CD4-positive, alpha-beta memory T cell (primary cell): ENCODE results near the gene PATL1. TPM values are rescaled to one million over a fixed set of nuclear protein-coding genes. Genes with fewer than 3 reads are reported as not detected.

Source experiments
- CTCF ChIA-PET: fragments of 350-600 bp; sonication (Branson Sonifier 250); formaldehyde crosslinking; loops from one replicate; lab custom pipeline; 2021; ENCODE audit warnings: inconsistent platforms; ENCODE audit not compliant: partially characterized antibody; lab: Charles Lee
- POLR2A ChIA-PET: fragments of 350-600 bp; sonication (Branson Sonifier 250); formaldehyde crosslinking; loops from one replicate; lab custom pipeline; 2021; ENCODE audit not compliant: partially characterized antibody; lab: Charles Lee
- DNase-seq, 5 donors: peaks; one replicate each; pipeline versions ENCODE4 v3.0.0 to v3.0.0-alpha.2; 2020 to 2022; ENCODE audit warnings: mixed read lengths in 1 of 5
- H3K27ac ChIP-seq: one replicate; pipeline ENCODE4 v1.7.0; 2013; ENCODE audit warnings: low read depth, low read length
- H3K27me3 ChIP-seq: 2 replicates; pipeline ENCODE4 v1.7.0; 2013; ENCODE audit warnings: mild to moderate bottlenecking, low read length, moderate library complexity; ENCODE audit not compliant: insufficient read depth
- H3K36me3 ChIP-seq: 2 replicates; pipeline ENCODE4 v1.7.0; 2013; ENCODE audit warnings: mild to moderate bottlenecking, low read length, moderate library complexity; ENCODE audit not compliant: insufficient read depth
- H3K4me1 ChIP-seq: 2 replicates; pipeline ENCODE4 v1.7.0; 2013; ENCODE audit warnings: mild to moderate bottlenecking, low read length, moderate library complexity; ENCODE audit not compliant: insufficient read depth
- H3K4me3 ChIP-seq, 2 donors: one replicate each; pipeline ENCODE4 v1.7.0; 2013; ENCODE audit warnings: low read length in 2 of 2, mild to moderate bottlenecking in 1 of 2
- H3K9me3 ChIP-seq, 2 donors: one replicate each; pipeline ENCODE4 v1.7.0; 2013; ENCODE audit warnings: low read length in 2 of 2, control low read depth in 1 of 2; ENCODE audit not compliant: control insufficient read depth in 1 of 2
- H3K27ac Mint-ChIP-seq, 7 donors: one replicate each; pipeline ENCODE4 v1.8.0; 2020 to 2021; ENCODE audit warnings: mixed read lengths in 7 of 7, mild to moderate bottlenecking in 6 of 7, inconsistent platforms in 3 of 7, moderate library complexity in 3 of 7
- H3K27me3 Mint-ChIP-seq, 2 donors: one replicate each; pipeline ENCODE4 v1.8.0; 2020 to 2021; ENCODE audit warnings: mixed read lengths in 2 of 2
- H3K36me3 Mint-ChIP-seq, 2 donors: one replicate each; pipeline ENCODE4 v1.8.0; 2020 to 2021; ENCODE audit warnings: mixed read lengths in 2 of 2, inconsistent platforms in 1 of 2, mild to moderate bottlenecking in 1 of 2
- H3K4me1 Mint-ChIP-seq, 4 donors: one replicate each; pipeline ENCODE4 v1.8.0; 2020 to 2021; ENCODE audit warnings: mixed read lengths in 4 of 4, mild to moderate bottlenecking in 1 of 4
- H3K4me3 Mint-ChIP-seq, 8 donors: one replicate each; pipeline ENCODE4 v1.8.0; 2020 to 2021; ENCODE audit warnings: mixed read lengths in 8 of 8, mild to moderate bottlenecking in 7 of 8, moderate library complexity in 6 of 8, inconsistent platforms in 3 of 8
- H3K9me3 Mint-ChIP-seq, 8 donors: one replicate each; pipeline ENCODE4 v1.8.0; 2020 to 2021; ENCODE audit warnings: mixed read lengths in 8 of 8, mild to moderate bottlenecking in 5 of 8, inconsistent platforms in 3 of 8, moderate library complexity in 1 of 8
- intact Hi-C: fragments of 100-400 bp; cut with micrococcal nuclease; formaldehyde crosslinking; loops from one replicate; pipeline ENCODE4 v1.15.1; 2023
- polyA plus RNA-seq, 2 donors: library from polyadenylated mRNA; unstranded; fragments of 300-500 nt; fragmentation: Illumina TruSeq; gene quantifications; one replicate each; pipeline ENCODE4 v1.2.3, GENCODE V29; 2021
- total RNA-seq, 2 experiments: library from RNA; stranded (reverse); gene quantifications; one replicate each; pipeline ENCODE4 v1.2.3, GENCODE V29; 2021

Gene PATL1
- total and polyA plus RNA-seq, 4 experiments from 2014 or later = 2.6 to 45.5 (median 27.0) TPM

DNA sequence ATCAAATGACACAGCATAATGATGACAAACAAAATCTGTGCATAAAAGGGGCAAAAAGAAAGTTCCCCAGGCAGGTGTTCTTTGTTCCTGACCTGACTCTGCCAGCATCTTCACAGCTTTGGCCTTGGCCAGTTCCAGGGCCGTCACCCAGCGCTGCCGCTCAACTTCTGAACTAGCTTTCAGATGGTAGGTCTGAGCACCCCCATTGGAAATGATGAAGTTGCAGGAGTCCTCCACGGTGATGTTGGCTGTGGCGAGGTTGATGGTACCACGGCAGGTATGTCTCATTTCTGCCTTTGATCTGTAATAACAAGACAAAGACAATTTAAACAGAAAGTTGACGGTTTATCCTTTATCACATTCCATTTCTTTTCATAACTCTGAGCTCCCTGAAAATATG, 58.5 kb downstream of the PATL1 start:
- H3K4me3 Mint-ChIP-seq = peak overlapping the region in 1 of 8 donors; percentile 20
- CTCF ChIA-PET = interaction anchor here (1.6 kb wide), 1 partner anchor 73 kb away, joined by 4 read pairs; no protein-coding TSS in a partner anchor
- intact Hi-C loops = no loop called here

DNA sequence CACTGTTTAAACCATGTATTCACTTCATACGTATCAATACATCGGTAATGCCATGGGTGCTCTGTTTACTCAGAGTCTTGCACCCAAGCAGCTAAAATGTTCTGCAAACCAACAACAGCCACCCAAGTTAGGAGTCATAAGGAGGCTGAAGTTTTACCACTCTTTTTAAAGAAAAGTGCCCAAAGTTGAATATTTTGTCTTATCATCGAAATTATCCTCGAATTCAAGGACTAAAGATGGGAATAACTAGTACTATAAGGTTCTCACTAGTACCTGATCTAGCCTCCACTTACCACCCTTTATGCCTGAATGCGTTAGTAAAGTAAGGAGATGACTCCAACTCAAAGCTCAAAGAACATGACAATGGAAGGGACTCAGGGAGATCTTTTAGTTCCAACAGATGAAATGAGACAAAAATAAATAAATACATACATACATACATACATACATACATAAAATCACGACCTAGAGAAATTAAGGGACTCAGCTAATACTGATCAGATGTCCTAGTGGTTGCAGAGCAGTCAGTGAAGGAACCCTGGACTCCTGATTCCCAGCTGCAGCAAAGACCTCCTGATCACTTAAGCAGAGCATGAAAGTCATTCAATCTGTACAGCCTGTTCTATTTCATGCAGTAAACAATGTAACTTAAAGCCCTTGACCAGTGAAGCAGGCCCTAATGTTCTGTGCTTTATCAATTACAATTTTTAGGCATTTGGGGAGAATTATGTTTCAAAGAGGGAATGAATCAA, 61.0 kb downstream of the PATL1 start:
- no peak overlapping the region for H3K4me3 Mint-ChIP-seq
- CTCF ChIA-PET = interaction anchor here (1.2 kb wide), 1 partner anchor 71 kb away, joined by 4 read pairs; no protein-coding TSS in a partner anchor

More for the DNA sequence above, 58.5 kb downstream of the PATL1 start:
- Mint-ChIP-seq H3K27ac (no peak overlapping the region), H3K4me1 (peaks cover 37 to 83% (median 64%) of the 10 kb centered on the region in 4 donors), H3K9me3 (no peaks in the 10 kb centered on the region), H3K36me3 (peaks cover 42 to 76% of the 10 kb centered on the region in 2 donors), H3K27me3 (no peaks in the 10 kb centered on the region)
- no peaks in the 10 kb centered on the region for H3K27me3 ChIP-seq
- DNase-seq = no peak
- POLR2A ChIA-PET = interaction anchor here (0.6 to 1.4 kb wide), 4 partner anchors 10 to 469 kb away, joined by 3 to 4 read pairs (median 3); partner anchors contain the start of gene PATL1
- H3K4me3 ChIP-seq = no peak overlapping the region
- H3K9me3 ChIP-seq = no peaks in the 10 kb centered on the region
- peaks cover 51% of the 10 kb centered on the region for H3K36me3 ChIP-seq
- peaks cover 39% of the 10 kb centered on the region for H3K4me1 ChIP-seq
- H3K27ac ChIP-seq = no peak overlapping the region

DNA sequence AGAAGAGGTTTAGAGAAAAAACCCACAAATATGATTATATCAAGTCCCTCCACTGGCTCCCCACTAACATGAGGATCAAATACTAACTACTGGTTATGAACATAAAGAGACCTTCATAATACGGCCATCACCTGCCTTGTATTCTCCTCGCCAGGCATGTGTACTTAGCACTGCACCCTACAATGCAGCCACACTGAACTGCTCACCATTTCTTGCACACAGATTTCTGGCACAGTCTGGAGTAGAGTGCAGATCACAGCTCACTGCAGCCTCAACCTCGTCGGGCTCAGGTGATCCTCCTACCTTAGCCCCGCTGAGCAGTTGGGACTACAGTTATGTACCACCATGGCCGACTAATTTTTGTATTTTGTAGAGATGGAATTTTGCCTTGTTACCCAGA, 66.4 kb downstream of the PATL1 start:
- DNase-seq = no peak
- Histone ChIP-seq H3K4me1 (no peaks in the 10 kb centered on the region), H3K36me3 (peaks cover 76% of the 10 kb centered on the region), H3K4me3 (no peak overlapping the region), H3K27me3 (no peaks in the 10 kb centered on the region), H3K9me3 (no peaks in the 10 kb centered on the region), H3K27ac (no peak overlapping the region)
- H3K9me3 Mint-ChIP-seq = no peaks in the 10 kb centered on the region
- H3K4me3 Mint-ChIP-seq = no peak overlapping the region
- POLR2A ChIA-PET = interaction anchor here (6.1 kb wide), 1 partner anchor 13 kb away, joined by 25 read pairs; the partner anchor contains the start of gene OSBP
- CTCF ChIA-PET = interaction anchor here (1.2 kb wide), 1 partner anchor 151 kb away, joined by 3 read pairs; no protein-coding TSS in a partner anchor
- peaks cover 69 to 86% of the 10 kb centered on the region in 2 donors for H3K36me3 Mint-ChIP-seq
- peak overlapping the region in 2 of 7 donors; percentile 11 to 79 for H3K27ac Mint-ChIP-seq
- H3K27me3 Mint-ChIP-seq = no peaks in the 10 kb centered on the region
- intact Hi-C loops = no loop called here
- H3K4me1 Mint-ChIP-seq = peaks cover 10 to 36% (median 19%) of the 10 kb centered on the region in 4 donors

More for the DNA sequence above, 61.0 kb downstream of the PATL1 start:
- no peaks in the 10 kb centered on the region for H3K27me3 ChIP-seq
- no peaks in the 10 kb centered on the region for H3K9me3 ChIP-seq
- H3K27me3 Mint-ChIP-seq = no peaks in the 10 kb centered on the region
- H3K27ac ChIP-seq = no peak overlapping the region
- H3K36me3 Mint-ChIP-seq = peaks cover 55 to 76% of the 10 kb centered on the region in 2 donors
- no peak overlapping the region for H3K27ac Mint-ChIP-seq
- no peaks in the 10 kb centered on the region for H3K9me3 Mint-ChIP-seq
- H3K36me3 ChIP-seq = peaks cover 55% of the 10 kb centered on the region
- H3K4me1 Mint-ChIP-seq = peaks cover 25 to 68% (median 54%) of the 10 kb centered on the region in 4 donors
- no peak for DNase-seq
- intact Hi-C loops = no loop called here
- POLR2A ChIA-PET = interaction anchor here (0.9 to 1.4 kb wide), 2 partner anchors 8 to 42 kb away, joined by 3 read pairs; partner anchors contain the start of gene OSBP
- H3K4me3 ChIP-seq = no peak overlapping the region
- peaks cover 17% of the 10 kb centered on the region for H3K4me1 ChIP-seq

DNA sequence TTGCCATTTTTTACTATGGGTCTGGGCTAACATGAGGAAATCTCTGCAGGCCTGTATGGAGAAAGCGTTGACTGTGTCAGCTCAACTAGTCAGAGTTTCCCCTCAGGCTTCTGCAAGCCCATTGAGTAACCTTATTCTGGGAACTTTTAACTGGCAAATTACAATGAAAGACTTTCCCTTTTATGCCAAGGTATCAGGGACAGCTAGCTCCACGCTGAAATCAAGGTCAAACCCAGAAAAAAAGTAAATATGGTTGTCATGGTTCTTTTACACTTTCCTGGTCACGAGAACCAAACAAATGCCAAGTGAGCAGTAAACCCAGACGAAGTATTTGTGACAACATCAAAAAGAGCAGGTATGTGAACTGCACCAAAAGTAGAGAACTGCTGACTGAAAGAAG, 67.0 kb downstream of the PATL1 start:
- Histone ChIP-seq H3K4me1 (no peaks in the 10 kb centered on the region), H3K4me3 (no peak overlapping the region), H3K27ac (no peak overlapping the region), H3K9me3 (no peaks in the 10 kb centered on the region), H3K27me3 (no peaks in the 10 kb centered on the region), H3K36me3 (peaks cover 70% of the 10 kb centered on the region)
- Mint-ChIP-seq H3K4me1 (peaks cover 9 to 33% (median 19%) of the 10 kb centered on the region in 4 donors), H3K27ac (no peak overlapping the region), H3K9me3 (no peaks in the 10 kb centered on the region), H3K36me3 (peaks cover 66 to 86% of the 10 kb centered on the region in 2 donors), H3K27me3 (no peaks in the 10 kb centered on the region), H3K4me3 (no peak overlapping the region)
- no peak for DNase-seq
- intact Hi-C loops = no loop called here
- ChIA-PET POLR2A (interaction anchor here (6.1 kb wide), 1 partner anchor 14 kb away, joined by 25 read pairs; the partner anchor contains the start of gene OSBP), CTCF (no interaction called here)

DNA sequence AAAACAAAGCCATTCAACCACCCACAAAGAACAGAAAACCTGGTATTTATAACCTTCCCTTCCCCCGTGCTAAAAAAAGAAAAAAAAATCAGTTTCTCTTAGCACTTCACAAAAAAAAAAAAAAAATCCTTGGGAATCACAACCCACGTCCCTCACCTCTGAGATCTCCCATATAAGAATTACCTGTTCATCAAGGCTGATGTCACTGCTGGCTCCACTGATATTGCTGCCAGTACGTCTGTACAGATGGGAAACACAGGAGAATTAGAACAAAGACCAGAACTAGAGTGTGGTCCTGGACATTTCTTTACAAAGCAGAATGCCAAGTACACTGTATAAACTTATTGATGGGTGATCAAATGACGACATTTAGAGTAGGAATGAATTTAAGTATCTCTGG, 68.2 kb downstream of the PATL1 start:
- peaks cover 9 to 24% (median 15%) of the 10 kb centered on the region in 4 donors for H3K4me1 Mint-ChIP-seq
- no peak overlapping the region for H3K4me3 ChIP-seq
- H3K36me3 ChIP-seq = peaks cover 63% of the 10 kb centered on the region
- peak overlapping the region in 1 of 7 donors; percentile 85 for H3K27ac Mint-ChIP-seq
- H3K4me1 ChIP-seq = no peaks in the 10 kb centered on the region
- intact Hi-C loops = no loop called here
- ChIA-PET CTCF (no interaction called here), POLR2A (interaction anchor here (1.8 kb wide), 1 partner anchor 15 kb away, joined by 6 read pairs; the partner anchor contains the start of gene OSBP)
- H3K27me3 ChIP-seq = no peaks in the 10 kb centered on the region
- H3K36me3 Mint-ChIP-seq = peaks cover 64 to 85% of the 10 kb centered on the region in 2 donors
- no peak overlapping the region for H3K27ac ChIP-seq
- H3K9me3 ChIP-seq = no peaks in the 10 kb centered on the region
- no peak overlapping the region for H3K4me3 Mint-ChIP-seq
- no peaks in the 10 kb centered on the region for H3K9me3 Mint-ChIP-seq
- H3K27me3 Mint-ChIP-seq = no peaks in the 10 kb centered on the region
- no peak for DNase-seq

DNA sequence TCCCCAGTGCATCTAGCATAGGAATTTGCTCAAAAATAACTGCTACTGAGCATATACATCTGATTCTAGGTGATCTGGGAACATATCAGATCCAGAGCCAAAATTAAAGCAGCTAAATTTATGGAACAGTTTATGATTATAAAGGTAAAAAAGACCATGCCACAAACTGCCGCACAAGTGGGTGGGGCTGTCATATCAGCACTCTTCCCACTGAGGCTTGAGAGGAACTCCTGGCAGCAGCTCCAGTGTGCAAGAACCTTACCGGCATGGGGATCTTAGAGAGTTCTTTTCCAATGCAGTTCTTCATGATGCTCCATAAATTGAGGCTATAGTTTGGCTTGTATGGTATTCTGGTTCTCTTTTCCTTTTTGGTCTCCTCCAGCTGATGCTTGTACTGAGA, 68.6 kb downstream of the PATL1 start:
- DNase-seq = no peak
- Histone ChIP-seq H3K27ac (no peak overlapping the region), H3K9me3 (no peaks in the 10 kb centered on the region), H3K27me3 (no peaks in the 10 kb centered on the region), H3K4me1 (no peaks in the 10 kb centered on the region), H3K4me3 (no peak overlapping the region), H3K36me3 (peaks cover 59% of the 10 kb centered on the region)
- POLR2A ChIA-PET = interaction anchor here (0.7 to 1.8 kb wide), 2 partner anchors 11 to 16 kb away, joined by 3 to 6 read pairs; partner anchors contain the start of gene OSBP
- Mint-ChIP-seq H3K36me3 (peaks cover 65 to 87% of the 10 kb centered on the region in 2 donors), H3K4me1 (peaks cover 9 to 22% (median 14%) of the 10 kb centered on the region in 4 donors), H3K27me3 (no peaks in the 10 kb centered on the region), H3K4me3 (no peak overlapping the region), H3K9me3 (no peaks in the 10 kb centered on the region), H3K27ac (no peak overlapping the region)
- intact Hi-C loops = no loop called here
- CTCF ChIA-PET = interaction anchor here (0.6 kb wide), 1 partner anchor 58 kb away, joined by 3 read pairs; no protein-coding TSS in a partner anchor

DNA sequence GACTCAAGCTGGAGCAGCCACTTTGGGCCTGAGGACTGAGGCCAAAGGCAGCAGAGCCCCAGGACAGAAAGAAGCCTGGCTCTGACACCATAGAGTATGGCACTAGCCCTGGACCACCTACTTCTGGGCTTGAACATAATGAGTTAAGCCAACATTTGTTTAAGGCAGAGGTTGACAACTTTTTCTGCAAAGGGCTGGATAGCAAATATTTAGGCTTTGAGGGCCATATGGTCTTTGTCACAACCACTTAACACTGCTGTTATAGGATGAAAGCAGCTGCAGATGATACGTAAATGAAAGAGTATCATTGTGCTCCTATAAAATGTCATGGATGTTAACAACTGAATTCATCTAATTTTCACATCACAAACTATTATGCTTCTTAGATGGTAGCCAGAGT, 69.9 kb downstream of the PATL1 start:
- DNase-seq = no peak
- H3K36me3 Mint-ChIP-seq = peaks cover 71 to 91% of the 10 kb centered on the region in 2 donors
- no peaks in the 10 kb centered on the region for H3K9me3 ChIP-seq
- H3K4me1 ChIP-seq = no peaks in the 10 kb centered on the region
- POLR2A ChIA-PET = interaction anchor here (1.8 kb wide), 1 partner anchor 17 kb away, joined by 6 read pairs; the partner anchor contains the start of gene OSBP
- no peak overlapping the region for H3K27ac ChIP-seq
- H3K4me3 ChIP-seq = no peak overlapping the region
- intact Hi-C loops = no loop called here
- H3K36me3 ChIP-seq = peaks cover 69% of the 10 kb centered on the region
- no peak overlapping the region for H3K27ac Mint-ChIP-seq
- no peaks in the 10 kb centered on the region for H3K9me3 Mint-ChIP-seq
- CTCF ChIA-PET = no interaction called here
- H3K4me3 Mint-ChIP-seq = no peak overlapping the region
- H3K27me3 ChIP-seq = no peaks in the 10 kb centered on the region
- H3K27me3 Mint-ChIP-seq = no peaks in the 10 kb centered on the region
- peaks cover 6 to 16% (median 12%) of the 10 kb centered on the region in 4 donors for H3K4me1 Mint-ChIP-seq
